GM19239 (cell line): ENCODE data around the gene GRAMD1B.

Source experiments
- DNase-seq: peaks from one replicate; pipeline ENCODE4 v3.0.0; 2011; ENCODE audit warnings: low spot score; ENCODE audit not compliant: insufficient read length
- FAIRE-seq: peaks from 2 replicates; lab custom pipeline; 2011; peaks lifted over from hg19 to GRCh38; lab: Jason Lieb, UNC

Gene GRAMD1B

GRCh38 chr11:123525511-123525918 lies 95.4 kb downstream of the GRAMD1B start:
- no peak for DNase-seq

GRCh38 chr11:123526027-123526805 lies 96.1 kb downstream of the GRAMD1B start:
- FAIRE-seq (no peak), DNase-seq (no peak)

More at GRCh38 chr11:123525511-123525918, 95.4 kb downstream of the GRAMD1B start:
- FAIRE-seq = no peak

GRCh38 chr11:123526918-123527317 lies 96.8 kb downstream of the GRAMD1B start:
- DNase-seq (no peak), FAIRE-seq (no peak)

- DNase-seq (no peak), FAIRE-seq (no peak)
These were observed 97.5 kb downstream of the GRAMD1B start for GRCh38 chr11:123527526-123527925.

- no peak for DNase-seq
- no peak for FAIRE-seq
These were observed 97.9 kb downstream of the GRAMD1B start for GRCh38 chr11:123527947-123528346.

- DNase-seq (no peak), FAIRE-seq (no peak)
These were observed 101.3 kb downstream of the GRAMD1B start for GRCh38 chr11:123531325-123531724.

- DNase-seq = no peak
- FAIRE-seq = no peak
These were observed 102.1 kb downstream of the GRAMD1B start for GRCh38 chr11:123532131-123532530.

GRCh38 chr11:123535401-123535800 lies 105.3 kb downstream of the GRAMD1B start:
- FAIRE-seq = no peak
- DNase-seq = no peak

- FAIRE-seq (no peak), DNase-seq (no peak)
These were observed 106.8 kb downstream of the GRAMD1B start for GRCh38 chr11:123536690-123537437.

GRCh38 chr11:123537726-123538125 lies 107.7 kb downstream of the GRAMD1B start:
- no peak for FAIRE-seq
- DNase-seq = no peak

- DNase-seq (no peak), FAIRE-seq (no peak)
These were observed 113.7 kb downstream of the GRAMD1B start for GRCh38 chr11:123543797-123544196.

- DNase-seq (no peak), FAIRE-seq (no peak)
These were observed 114.7 kb downstream of the GRAMD1B start for GRCh38 chr11:123544631-123545375.

- FAIRE-seq = no peak
- no peak for DNase-seq
These were observed 115.7 kb downstream of the GRAMD1B start for GRCh38 chr11:123545726-123546270.

GRCh38 chr11:123546515-123546914 lies 116.4 kb downstream of the GRAMD1B start:
- DNase-seq = no peak
- FAIRE-seq = no peak

- DNase-seq (peak; percentile 23), FAIRE-seq (no peak)
These were observed 117.1 kb downstream of the GRAMD1B start for GRCh38 chr11:123547180-123547579.

- DNase-seq = no peak
- FAIRE-seq = no peak
These were observed 118.7 kb downstream of the GRAMD1B start for GRCh38 chr11:123548774-123549173.

- DNase-seq (no peak), FAIRE-seq (no peak)
These were observed 120.2 kb downstream of the GRAMD1B start for GRCh38 chr11:123549926-123550917.

GRCh38 chr11:123551079-123551478 lies 121.0 kb downstream of the GRAMD1B start:
- FAIRE-seq = no peak
- DNase-seq = no peak

- DNase-seq (no peak), FAIRE-seq (no peak)
These were observed 126.6 kb downstream of the GRAMD1B start for GRCh38 chr11:123556633-123557032.
